Left kidney (tissue), 2 donors: ENCODE results near the gene IL6ST. TPM values are rescaled to one million over a fixed set of nuclear protein-coding genes. Genes with fewer than 3 reads are reported as not detected.

Source experiments
- DNase-seq: peaks from one replicate; pipeline ENCODE4 v3.0.0-alpha.2; 2013
- polyA plus RNA-seq: library from polyadenylated mRNA; unstranded; fragments of 120-200 nt; gene quantifications from one replicate; pipeline ENCODE4 v1.2.1, GENCODE V29; 2013; ENCODE audit not compliant: insufficient read length

The IL6ST gene
- polyA plus RNA-seq, 1 donor: 169 TPM

DNA sequence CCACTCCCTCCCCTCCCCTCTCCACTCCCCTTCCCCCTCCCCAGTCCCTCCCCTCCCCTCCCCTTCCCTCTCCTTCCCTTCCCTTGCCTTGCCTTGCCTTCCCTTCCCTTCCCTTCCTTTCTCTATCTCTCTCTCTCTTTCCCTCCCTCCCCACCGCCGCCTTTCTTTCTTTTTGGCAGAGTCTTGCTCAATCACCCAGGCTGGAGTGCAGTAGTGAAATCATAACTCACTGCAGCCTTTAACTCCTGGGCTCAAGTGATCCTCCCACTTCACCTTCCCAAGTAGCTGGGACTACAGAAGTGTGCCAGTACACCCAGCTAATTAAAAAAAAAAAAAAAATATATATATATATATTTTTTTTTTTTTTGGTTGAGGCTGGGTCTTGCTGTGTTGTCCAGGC, 98.1 kb downstream of the IL6ST start:
- DNase-seq: no peak

DNA sequence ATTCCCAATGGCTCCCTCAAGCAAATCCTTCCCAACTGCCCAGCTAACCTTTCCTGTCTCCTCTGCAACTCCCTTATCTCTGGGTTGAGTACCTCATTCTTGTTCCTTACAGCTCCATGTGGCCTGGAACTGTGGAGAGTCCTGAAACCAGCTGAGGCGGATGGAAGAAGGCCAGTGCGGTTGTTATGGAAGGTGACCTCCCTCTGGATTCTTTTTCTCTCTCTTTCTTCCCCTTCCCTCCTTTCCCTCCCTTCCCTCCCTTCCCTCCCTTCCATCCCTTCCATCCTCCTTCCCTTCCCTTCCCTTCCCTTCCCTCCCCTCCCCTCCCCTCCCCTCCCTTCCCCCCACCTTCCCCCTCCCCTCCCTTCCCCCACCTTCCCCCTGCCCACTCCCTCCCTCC, 98.5 kb downstream of the IL6ST start:
- DNase-seq: no peak

DNA sequence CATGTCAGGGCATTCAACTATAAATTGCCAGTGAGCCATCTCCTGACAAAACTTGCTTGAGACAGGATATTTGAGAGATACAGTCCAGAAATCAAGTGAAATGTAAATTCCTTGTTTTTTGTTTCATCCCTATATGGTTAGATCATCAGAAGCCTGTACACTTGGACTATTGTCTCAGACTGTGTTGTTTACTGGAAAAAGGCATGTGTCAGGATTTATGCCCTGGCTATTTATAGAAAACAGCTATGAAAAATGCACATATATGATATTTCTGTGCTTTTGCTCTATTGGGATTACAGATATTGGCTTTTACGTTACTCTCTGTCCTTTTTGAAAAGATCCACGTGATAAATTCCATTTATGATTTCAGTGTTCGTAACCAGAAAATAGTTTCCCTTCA, 99.4 kb downstream of the IL6ST start:
- DNase-seq: no peak

DNA sequence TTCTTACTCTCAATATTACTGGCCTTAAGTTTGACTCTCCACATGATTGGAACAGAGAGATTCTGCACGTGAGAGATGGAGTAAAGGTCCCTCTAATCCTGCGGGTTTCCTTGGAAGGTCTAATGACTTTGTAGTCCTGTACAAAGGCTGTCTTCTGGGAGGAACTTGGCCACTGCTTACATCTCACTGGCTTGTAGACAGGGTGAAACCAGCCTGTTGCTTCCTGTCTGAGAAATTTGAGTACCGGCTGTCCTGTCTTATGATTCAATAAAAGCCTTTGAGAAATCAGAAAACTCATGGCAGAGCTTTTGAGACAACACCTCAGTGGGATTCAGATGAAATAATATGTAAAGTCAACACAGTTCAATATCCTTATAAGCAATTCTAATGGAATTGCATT, 100.6 kb downstream of the IL6ST start:
- DNase-seq: no peak

DNA sequence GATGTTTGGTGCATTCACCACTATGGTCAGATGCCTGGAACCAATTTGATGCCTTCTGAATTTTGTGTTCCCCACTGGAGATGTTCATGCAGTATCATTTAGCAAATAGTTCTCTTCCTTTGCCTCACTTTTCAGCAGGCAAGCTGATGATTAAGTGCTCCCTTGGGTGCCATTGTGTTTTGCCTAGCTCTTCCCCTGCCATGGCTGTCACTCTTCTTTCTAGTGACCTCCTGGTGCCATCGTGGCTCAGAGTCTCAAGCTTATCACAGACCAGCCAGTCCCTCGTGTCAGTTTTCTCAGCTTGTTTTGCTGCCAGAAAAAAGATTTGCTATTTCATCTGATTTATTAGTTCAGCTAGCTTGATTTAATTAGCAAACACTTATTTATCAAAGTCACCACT, 102.3 kb downstream of the IL6ST start:
- no peak for DNase-seq

DNA sequence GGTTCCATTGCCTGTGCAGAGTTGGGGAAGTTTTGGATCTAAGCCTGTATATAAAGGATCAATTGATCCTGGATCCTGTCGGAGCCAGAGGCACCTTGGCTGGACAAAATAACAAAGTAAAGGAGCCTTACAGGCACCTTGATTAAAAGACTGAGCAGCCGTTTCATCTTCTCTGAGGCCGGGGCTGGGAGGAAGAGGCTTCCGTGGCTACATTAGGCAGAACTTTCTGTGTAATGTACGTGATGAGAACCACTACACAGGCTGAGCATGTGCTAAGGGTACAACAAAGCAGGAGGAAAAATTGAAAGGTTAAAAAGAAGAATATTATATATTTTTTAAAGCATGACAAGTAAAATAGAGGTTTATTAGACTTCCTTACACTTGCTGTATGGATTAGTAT, 106.6 kb downstream of the IL6ST start:
- no peak for DNase-seq

DNA sequence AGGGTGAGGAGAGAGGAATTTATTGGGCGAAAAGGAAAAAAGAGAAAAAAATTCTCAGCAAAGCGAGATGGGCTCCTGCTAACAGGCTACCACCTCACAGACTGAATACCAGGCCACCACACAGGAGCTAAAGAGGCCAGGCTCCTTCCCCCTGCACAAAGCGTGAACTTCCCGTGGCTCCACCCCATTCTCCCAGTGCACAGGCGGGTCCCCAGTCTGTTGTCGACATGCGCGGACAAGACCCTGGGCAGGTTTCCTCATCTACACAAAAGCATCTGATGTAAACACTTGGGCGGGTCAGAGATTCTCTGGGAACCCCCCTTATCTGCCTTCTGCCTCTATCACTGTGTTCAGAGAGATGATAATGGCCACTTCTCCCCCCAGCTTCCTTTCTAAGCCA, 109.4 kb downstream of the IL6ST start:
- no peak for DNase-seq

Other genes with a start within 250 kb of the IL6ST start
- gene IL31RA, start 143.6 kb downstream of the IL6ST start, polyA plus RNA-seq: 0.12 TPM
- gene ANKRD55, start 238.4 kb upstream of the IL6ST start, polyA plus RNA-seq: 1.1 TPM